Lung (tissue), 12 donors: Measurements from ENCODE around the gene AUTS2. TPM values are rescaled to one million over a fixed set of nuclear protein-coding genes. Genes with fewer than 3 reads are reported as not detected.

Experiments used
- ATAC-seq: fragments of 200-7000 bp; cut with Tn5 transposase; one replicate; pipeline ENCODE4 v1.9.1; 2020; ENCODE audit warnings: moderate number of reproducible peaks; ENCODE audit not compliant: insufficient read depth, low FRiP score
- DNase-seq, 3 donors: peaks; one replicate each; pipeline ENCODE4 v3.0.0-alpha.2; 2013 to 2017
- H3K27ac ChIP-seq, 2 donors: one replicate each; pipeline ENCODE4 v1.5.1; 2013; ENCODE audit warnings: mild to moderate bottlenecking in 2 of 2, moderate library complexity in 2 of 2, control low read depth in 1 of 2, inconsistent platforms in 1 of 2, low read depth in 1 of 2, low read length in 1 of 2
- H3K27me3 ChIP-seq, 3 donors: one replicate each; pipeline ENCODE4 v1.5.1; 2013; ENCODE audit warnings: low read length in 2 of 3; ENCODE audit not compliant: control insufficient read depth in 3 of 3, insufficient read depth in 3 of 3
- H3K36me3 ChIP-seq, 4 donors: one replicate each; pipeline ENCODE4 v1.5.1; 2013; ENCODE audit warnings: low read length in 4 of 4, mild to moderate bottlenecking in 1 of 4, moderate library complexity in 1 of 4; ENCODE audit not compliant: control insufficient read depth in 4 of 4, insufficient read depth in 4 of 4
- H3K4me1 ChIP-seq, 5 donors: one replicate each; pipeline ENCODE4 v1.5.1; 2013; ENCODE audit warnings: low read length in 5 of 5, mild to moderate bottlenecking in 2 of 5, moderate library complexity in 1 of 5; ENCODE audit not compliant: control insufficient read depth in 5 of 5, insufficient read depth in 5 of 5
- H3K4me3 ChIP-seq: one replicate; pipeline ENCODE4 v1.5.1; 2013; ENCODE audit warnings: mild to moderate bottlenecking, control low read depth, moderate library complexity
- H3K9ac ChIP-seq, 2 donors: one replicate each; pipeline ENCODE4 v1.5.1; 2013; ENCODE audit warnings: low read length in 2 of 2, control low read depth in 1 of 2; ENCODE audit not compliant: insufficient read depth in 1 of 2
- H3K9me3 ChIP-seq, 4 donors: one replicate each; pipeline ENCODE4 v1.5.1; 2013; ENCODE audit warnings: low read length in 3 of 4, mild to moderate bottlenecking in 1 of 4, moderate library complexity in 1 of 4; ENCODE audit not compliant: control insufficient read depth in 4 of 4, insufficient read depth in 3 of 4
- WGBS, 2 donors: extraction: QIAGEN DNeasy Blood & Tissue Kit; methylation state at CpG; one replicate each; pipeline ENCODE4 v1.1.7; 2013; 5-methylcytosine and 5-hydroxymethylcytosine counted together
- polyA plus RNA-seq, 2 donors: library from polyadenylated mRNA; stranded (reverse); fragments of 200-250 nt; gene quantifications; one replicate each; pipeline ENCODE4 v1.2.1, GENCODE V29; 2013
- total RNA-seq, 2 donors: library from RNA; depleted of rRNA in 1 of 2; stranded (reverse); fragments of >200 nt in 1 of 2; gene quantifications; one replicate each; pipeline ENCODE4 v1.2.1, GENCODE V29; 2014 to 2021
- TF ChIP-seq, protein P1 (sequence below): IDR thresholded peaks from 2 replicates; pipeline ENCODE4 v1.5.1; 2012; ENCODE audit warnings: mild to moderate bottlenecking; ENCODE audit errors: control extremely low read depth, extremely low read depth
- donor health status: control.
- donor health status: control.
- donor health status: Bipolar disorder and iron deficiency.
- donor health status: healthy.
- donor health status: DM: yes; HTN: yes; CAD: no.

AUTS2 gene
- total and polyA plus RNA-seq, 4 donors: 11.8 to 115 (median 40.6) TPM

DNA sequence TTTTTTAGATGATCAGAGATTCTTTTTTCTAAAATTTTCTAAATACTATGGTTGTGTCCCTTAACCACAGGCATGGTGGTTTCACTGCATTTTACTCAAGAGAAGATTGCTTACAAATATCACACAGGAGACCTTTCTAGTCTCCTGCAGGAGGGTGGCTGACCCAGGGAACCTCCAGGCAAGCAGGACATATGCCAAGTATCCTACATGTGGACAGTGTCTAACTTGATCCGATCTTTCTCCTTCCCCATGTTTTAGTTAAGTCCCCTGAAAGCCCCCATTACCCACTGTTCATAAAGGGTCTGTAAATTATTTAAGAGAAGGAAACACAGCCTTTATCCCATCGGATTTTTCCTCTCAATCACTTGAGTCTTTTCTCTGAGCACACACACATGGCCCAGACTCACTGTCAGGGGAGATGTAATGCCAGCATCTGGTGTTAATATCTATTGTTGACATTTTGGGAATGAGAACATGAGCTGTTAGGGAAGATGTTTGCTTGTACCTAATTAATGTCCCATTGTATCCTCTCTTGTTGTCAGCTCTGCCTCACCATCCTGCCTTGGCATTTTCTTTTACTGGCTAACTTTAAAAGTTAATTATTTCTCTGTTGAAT, 755.2 kb downstream of the AUTS2 start:
- ATAC-seq (no peak), DNase-seq (no peak)
- H3K27me3 ChIP-seq: no peaks in the 10 kb centered on the region
- peaks cover 0 to 17% (median 7%) of the 10 kb centered on the region in 5 donors for H3K4me1 ChIP-seq
- TF ChIP-seq, protein P1, sequence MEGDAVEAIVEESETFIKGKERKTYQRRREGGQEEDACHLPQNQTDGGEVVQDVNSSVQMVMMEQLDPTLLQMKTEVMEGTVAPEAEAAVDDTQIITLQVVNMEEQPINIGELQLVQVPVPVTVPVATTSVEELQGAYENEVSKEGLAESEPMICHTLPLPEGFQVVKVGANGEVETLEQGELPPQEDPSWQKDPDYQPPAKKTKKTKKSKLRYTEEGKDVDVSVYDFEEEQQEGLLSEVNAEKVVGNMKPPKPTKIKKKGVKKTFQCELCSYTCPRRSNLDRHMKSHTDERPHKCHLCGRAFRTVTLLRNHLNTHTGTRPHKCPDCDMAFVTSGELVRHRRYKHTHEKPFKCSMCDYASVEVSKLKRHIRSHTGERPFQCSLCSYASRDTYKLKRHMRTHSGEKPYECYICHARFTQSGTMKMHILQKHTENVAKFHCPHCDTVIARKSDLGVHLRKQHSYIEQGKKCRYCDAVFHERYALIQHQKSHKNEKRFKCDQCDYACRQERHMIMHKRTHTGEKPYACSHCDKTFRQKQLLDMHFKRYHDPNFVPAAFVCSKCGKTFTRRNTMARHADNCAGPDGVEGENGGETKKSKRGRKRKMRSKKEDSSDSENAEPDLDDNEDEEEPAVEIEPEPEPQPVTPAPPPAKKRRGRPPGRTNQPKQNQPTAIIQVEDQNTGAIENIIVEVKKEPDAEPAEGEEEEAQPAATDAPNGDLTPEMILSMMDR: no peak
- H3K36me3 ChIP-seq: no peaks in the 10 kb centered on the region
- no peak overlapping the region for H3K4me3 ChIP-seq
- H3K27ac ChIP-seq: no peak overlapping the region
- H3K9me3 ChIP-seq: no peaks in the 10 kb centered on the region
- 58 to 87% methylated on average over 2 of the region's 2 CpGs for whole genome bisulfite sequencing, 2 donors
- no peak overlapping the region for H3K9ac ChIP-seq

DNA sequence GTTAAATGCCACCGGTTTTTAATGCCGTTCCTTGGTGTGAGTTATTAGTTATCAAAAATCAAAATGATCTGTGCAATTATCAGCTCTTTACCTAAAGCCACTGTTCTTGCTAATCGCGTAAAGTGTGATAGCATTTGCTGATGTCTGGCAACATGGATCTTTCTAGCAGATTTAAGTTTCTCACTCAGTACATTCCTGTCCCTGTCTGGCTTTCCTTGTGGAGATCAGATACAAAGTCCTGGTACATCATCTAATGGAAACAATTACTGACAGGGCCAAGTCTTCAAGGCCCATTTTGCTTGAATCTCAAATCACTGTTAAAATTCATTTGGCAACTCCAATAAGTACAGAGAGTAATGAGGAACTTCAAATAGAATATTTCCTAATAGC, 755.7 kb downstream of the AUTS2 start:
- DNase-seq (peak in 1 of 3 donors; percentile 12), ATAC-seq (no peak)
- TF ChIP-seq, protein P1: no peak
- Histone ChIP-seq H3K4me3 (no peak overlapping the region), H3K27me3 (no peaks in the 10 kb centered on the region), H3K9me3 (no peaks in the 10 kb centered on the region), H3K36me3 (no peaks in the 10 kb centered on the region), H3K9ac (no peak overlapping the region), H3K4me1 (peaks cover 0 to 17% (median 7%) of the 10 kb centered on the region in 5 donors), H3K27ac (no peak overlapping the region)
- WGBS, 2 donors: 95% methylated on average over 4 of the region's 4 CpGs

DNA sequence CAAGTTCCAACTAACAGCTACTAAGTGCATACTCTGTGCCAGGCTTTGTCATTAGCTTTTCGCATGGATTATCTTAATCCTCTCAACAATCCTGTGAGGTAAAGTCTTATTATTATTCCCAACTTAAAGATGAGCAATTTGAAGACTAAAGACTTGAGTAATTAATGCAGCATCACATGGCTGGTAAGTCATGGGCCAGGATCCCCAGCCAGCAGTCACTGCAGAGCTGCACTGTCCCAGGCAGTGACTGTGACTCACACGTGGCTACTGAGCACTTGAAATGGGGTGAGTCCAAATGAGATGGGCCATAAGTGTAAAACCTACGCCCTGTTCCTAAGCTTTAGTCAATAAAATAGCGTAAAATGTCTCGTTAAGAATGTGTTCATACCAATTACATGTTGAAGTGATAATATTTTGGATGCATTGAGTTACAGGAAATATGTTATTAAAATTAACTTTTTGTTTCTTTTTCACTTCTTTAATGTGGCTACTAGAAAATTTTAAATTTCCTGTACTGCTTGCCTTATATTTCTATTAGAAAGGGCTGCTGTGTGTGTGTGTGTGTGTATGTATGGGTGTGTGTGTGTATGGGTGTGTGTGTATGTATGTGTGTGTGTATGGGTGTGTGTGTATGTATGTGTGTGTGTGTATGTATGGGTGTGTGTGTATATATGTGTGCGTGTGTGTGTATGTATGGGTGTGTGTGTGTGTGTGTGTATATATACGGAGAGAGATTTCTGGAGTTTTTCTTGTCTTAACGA, 756.3 kb downstream of the AUTS2 start:
- TF ChIP-seq, protein P1: no peak
- ATAC-seq: no peak
- Histone ChIP-seq H3K9ac (no peak overlapping the region), H3K4me1 (peaks cover 0 to 14% (median 7%) of the 10 kb centered on the region in 5 donors), H3K36me3 (no peaks in the 10 kb centered on the region), H3K27me3 (no peaks in the 10 kb centered on the region), H3K9me3 (no peaks in the 10 kb centered on the region), H3K4me3 (no peak overlapping the region), H3K27ac (no peak overlapping the region)
- no peak for DNase-seq
- WGBS, 2 donors: 82 to 89% methylated on average over 8 of the region's 8 CpGs
